Lower lobe of right lung (tissue), 2 donors: ENCODE measurements around the gene SPATS2. TPM values are rescaled to one million over a fixed set of nuclear protein-coding genes. Genes with fewer than 3 reads are reported as not detected.

Source experiments
- ATAC-seq, 2 donors: fragments of 200-7000 bp; cut with Tn5 transposase; one replicate each; pipeline ENCODE4 v1.9.1; 2020 to 2022; ENCODE audit warnings: mild to moderate bottlenecking in 2 of 2, moderate library complexity in 2 of 2
- DNase-seq: peaks from one replicate; pipeline ENCODE4 v3.0.0-alpha.2; 2020
- H3K27ac ChIP-seq: fragments of 200-600 bp; one replicate; pipeline ENCODE4 v1.8.0; 2022
- H3K27me3 ChIP-seq: fragments of 200-600 bp; one replicate; pipeline ENCODE4 v1.8.0; 2022; ENCODE audit warnings: low read depth
- H3K36me3 ChIP-seq: fragments of 200-600 bp; one replicate; pipeline ENCODE4 v1.8.0; 2022; ENCODE audit warnings: mild to moderate bottlenecking
- H3K4me1 ChIP-seq: fragments of 200-600 bp; one replicate; pipeline ENCODE4 v1.8.0; 2022
- H3K4me3 ChIP-seq: fragments of 200-600 bp; one replicate; pipeline ENCODE4 v1.8.0; 2022; ENCODE audit warnings: mild to moderate bottlenecking
- H3K9me3 ChIP-seq: fragments of 200-600 bp; one replicate; pipeline ENCODE4 v1.8.0; 2022
- CTCF ChIP-seq: fragments of 200-600 bp; IDR thresholded peaks from one replicate; pipeline ENCODE4 v1.8.0; 2022; ENCODE audit warnings: antibody characterized with exemption, mild to moderate bottlenecking
- intact Hi-C: fragments of 100-400 bp; cut with DNase I; formaldehyde crosslinking; loops from one replicate; pipeline ENCODE4 v1.11.0; 2022
- total RNA-seq: library from RNA; stranded (reverse); fragmentation: NEBNext Ultra II Directional; extraction: Animal tissue kit (Norgen Biotek cat#: 25700); gene quantifications from one replicate; pipeline ENCODE4 v1.2.1, GENCODE V29; 2021
- donor health status: DM: no; HTN: yes; CAD: no; lungs with severe emphysema.

Gene SPATS2
- total RNA-seq, 1 donor from 2014 or later, result 17.3 TPM

- Histone ChIP-seq H3K27ac (no peak overlapping the region), H3K27me3 (no peaks in the 10 kb centered on the region), H3K36me3 (no peaks in the 10 kb centered on the region), H3K4me3 (no peak overlapping the region), H3K9me3 (no peaks in the 10 kb centered on the region), H3K4me1 (peaks cover 16% of the 10 kb centered on the region)
- TF ChIP-seq CTCF, result no peak
- DNase-seq, result no peak
- intact Hi-C loops, result no loop called here
- no peak for ATAC-seq
Observed at GRCh38 chr12:49325606-49326005, 41.7 kb upstream of the SPATS2 start.

- Histone ChIP-seq H3K9me3 (no peaks in the 10 kb centered on the region), H3K4me1 (peaks cover 9% of the 10 kb centered on the region), H3K27ac (no peak overlapping the region), H3K4me3 (no peak overlapping the region), H3K36me3 (no peaks in the 10 kb centered on the region), H3K27me3 (peaks cover 2% of the 10 kb centered on the region)
- intact Hi-C loops, result no loop called here
- ATAC-seq (no peak), DNase-seq (no peak)
- no peak for TF ChIP-seq CTCF
Observed at GRCh38 chr12:49327368-49327767, 39.9 kb upstream of the SPATS2 start.

DNA sequence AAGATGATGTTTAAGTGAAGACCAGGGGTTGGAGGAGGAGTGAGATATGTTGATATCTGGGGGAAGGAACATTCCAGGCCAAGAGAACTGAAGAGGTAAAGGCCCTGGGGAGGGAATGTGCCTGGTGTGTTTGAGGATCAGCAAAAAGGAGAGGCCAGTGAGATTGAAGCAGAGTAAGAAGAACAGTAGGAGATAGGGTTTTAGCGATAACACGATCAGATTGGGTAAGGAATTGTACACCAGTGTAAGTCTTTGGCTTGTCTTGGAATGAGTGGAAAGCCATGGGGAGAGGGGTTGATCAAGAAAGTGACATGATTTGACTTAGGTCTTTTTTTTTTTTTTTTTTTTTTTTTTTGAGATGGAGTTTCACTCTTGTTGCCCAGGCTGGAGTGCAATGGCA, 39.4 kb upstream of the SPATS2 start:
- TF ChIP-seq CTCF, result no peak
- no peaks in the 10 kb centered on the region for H3K36me3 ChIP-seq
- ATAC-seq, result no peak
- peaks cover 7% of the 10 kb centered on the region for H3K27me3 ChIP-seq
- no peak for DNase-seq
- H3K4me1 ChIP-seq, result peaks cover 8% of the 10 kb centered on the region
- no peak overlapping the region for H3K27ac ChIP-seq
- H3K4me3 ChIP-seq, result no peak overlapping the region
- intact Hi-C loops, result no loop called here
- H3K9me3 ChIP-seq, result no peaks in the 10 kb centered on the region

- Histone ChIP-seq H3K9me3 (no peaks in the 10 kb centered on the region), H3K4me3 (no peak overlapping the region), H3K27me3 (peaks cover 16% of the 10 kb centered on the region), H3K27ac (no peak overlapping the region), H3K4me1 (peaks cover 8% of the 10 kb centered on the region), H3K36me3 (no peaks in the 10 kb centered on the region)
- no peak for DNase-seq
- ATAC-seq, result no peak
- TF ChIP-seq CTCF, result no peak
- intact Hi-C loops, result no loop called here
Observed at GRCh38 chr12:49328816-49329215, 38.4 kb upstream of the SPATS2 start.

- Histone ChIP-seq H3K4me3 (no peak overlapping the region), H3K36me3 (no peaks in the 10 kb centered on the region), H3K9me3 (no peaks in the 10 kb centered on the region), H3K27me3 (peaks cover 30% of the 10 kb centered on the region), H3K4me1 (peaks cover 6% of the 10 kb centered on the region), H3K27ac (no peak overlapping the region)
- no peak for TF ChIP-seq CTCF
- intact Hi-C loops, result no loop called here
- no peak for ATAC-seq
- no peak for DNase-seq
Observed at GRCh38 chr12:49330032-49330619, 37.1 kb upstream of the SPATS2 start.
